HG03196 (cell line): Measurements from ENCODE around the gene DGKI.

Experiments used
- ATAC-seq: cut with Tn5 transposase; IDR thresholded peaks from one replicate; pipeline ENCODE4 v1.9.1; 2021; ENCODE audit not compliant: unreplicated experiment

Gene DGKI

GRCh38 chr7:137386966-137387365 is 459.8 kb downstream of the DGKI start:
- ATAC-seq, result no peak

GRCh38 chr7:137381045-137381444 is 465.7 kb downstream of the DGKI start:
- ATAC-seq, result no peak

- no peak for ATAC-seq
Observed at GRCh38 chr7:137373507-137373906, 473.3 kb downstream of the DGKI start.

GRCh38 chr7:137371616-137372015 is 475.2 kb downstream of the DGKI start:
- no peak for ATAC-seq

GRCh38 chr7:137366995-137367394 is 479.8 kb downstream of the DGKI start:
- ATAC-seq, result no peak

GRCh38 chr7:137363683-137364082 is 483.1 kb downstream of the DGKI start:
- ATAC-seq, result no peak

DNA sequence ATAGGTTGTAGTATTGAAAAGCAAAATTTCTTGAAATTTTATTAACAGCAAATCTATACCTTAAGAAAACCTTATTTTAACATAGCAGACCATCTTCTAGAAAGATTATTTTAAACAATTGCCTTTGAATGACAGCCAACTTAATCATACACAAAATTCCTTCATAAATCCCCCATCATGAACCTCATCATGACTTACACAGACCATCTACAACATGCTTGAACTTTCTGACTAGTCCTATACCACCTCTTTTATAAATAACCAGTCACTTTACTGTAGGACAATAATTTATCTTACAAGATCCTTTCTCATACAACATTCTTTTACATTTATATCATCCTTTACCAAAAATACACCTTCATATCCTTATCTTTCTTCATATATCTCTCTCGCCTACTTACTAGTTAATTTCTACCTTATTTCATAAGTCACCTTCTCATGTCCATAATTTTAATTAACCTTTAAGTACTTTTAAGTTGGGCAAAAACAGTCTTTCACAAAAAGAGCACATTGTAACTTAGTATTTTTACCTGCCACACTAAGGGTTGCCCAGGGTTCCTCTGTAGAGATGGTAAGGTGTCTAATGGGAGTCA is 486.6 kb downstream of the DGKI start:
- no peak for ATAC-seq

- ATAC-seq, result no peak
Observed at GRCh38 chr7:137354961-137355360, 491.8 kb downstream of the DGKI start.

- ATAC-seq, result no peak
Observed at GRCh38 chr7:137354396-137354795, 492.4 kb downstream of the DGKI start.

GRCh38 chr7:137351941-137352340 is 494.8 kb downstream of the DGKI start:
- ATAC-seq, result no peak

DNA sequence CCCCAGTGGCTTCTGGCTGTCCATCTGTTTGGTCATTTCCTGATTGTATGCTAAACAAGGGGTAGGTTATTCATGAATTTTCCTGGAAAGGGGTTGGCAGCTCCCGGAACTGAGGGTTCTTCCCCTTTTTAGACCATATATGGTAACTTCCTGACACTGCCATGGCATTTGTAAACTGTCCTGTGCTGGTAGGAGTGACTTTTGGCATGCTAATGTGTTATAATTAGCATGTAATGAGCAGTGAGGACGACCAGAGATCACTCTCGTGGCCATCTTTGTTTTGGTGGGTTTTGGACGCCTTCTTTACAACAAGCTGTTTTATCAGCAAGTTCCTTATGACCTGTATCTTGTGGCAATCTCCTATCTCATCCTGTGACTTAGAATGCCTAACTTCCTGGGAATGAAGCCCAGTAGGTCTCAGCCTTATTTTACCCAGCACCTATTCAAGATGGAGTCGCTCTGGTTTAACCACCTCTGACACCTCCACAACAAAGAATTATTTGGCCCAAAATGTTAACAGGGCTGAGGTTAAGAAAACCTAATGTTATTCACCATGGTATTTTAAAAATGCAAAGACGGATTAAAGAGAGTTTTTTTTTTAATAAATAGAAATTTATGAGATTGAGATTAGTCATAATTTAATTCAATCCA is 500.9 kb downstream of the DGKI start:
- no peak for ATAC-seq

- ATAC-seq, result no peak
Observed at GRCh38 chr7:137343281-137343841, 503.4 kb downstream of the DGKI start, which contains the start of gene PTN. PTN (minus strand) TSS chr7:137343733; CDS start chr7:137254973, 88,760 bp downstream.

GRCh38 chr7:137342828-137343261 is 503.9 kb downstream of the DGKI start:
- no peak for ATAC-seq

- no peak for ATAC-seq
Observed at GRCh38 chr7:137342265-137342664, 504.5 kb downstream of the DGKI start.

DNA sequence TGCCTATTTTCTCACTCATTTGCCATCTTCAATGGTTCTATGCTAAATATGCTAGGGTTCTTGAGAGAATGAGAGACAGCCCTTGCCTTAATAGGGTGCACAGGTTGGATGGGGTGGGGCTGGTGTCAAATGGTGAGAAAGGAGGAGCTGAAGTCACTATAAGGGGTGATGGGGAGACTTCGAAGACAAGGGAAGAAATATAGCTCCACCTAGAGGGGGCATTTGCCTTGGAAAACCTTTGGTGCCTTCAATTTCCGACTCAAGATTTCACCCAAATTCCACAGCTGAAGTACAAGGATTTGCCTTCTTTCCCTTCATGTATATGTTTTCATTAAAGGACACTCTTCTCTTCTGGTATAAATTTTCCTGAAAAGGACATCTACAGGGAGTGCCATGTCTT is 508.9 kb downstream of the DGKI start:
- ATAC-seq, result no peak

GRCh38 chr7:137335814-137336213 is 511.0 kb downstream of the DGKI start:
- no peak for ATAC-seq

- ATAC-seq, result no peak
Observed at GRCh38 chr7:137331378-137331777, 515.4 kb downstream of the DGKI start.
